BJ (cell line): ENCODE measurements around the gene DPYSL5. TPM values are rescaled to one million over a fixed set of nuclear protein-coding genes. Genes with fewer than 3 reads are reported as not detected.

Source experiments
- CTCF ChIA-PET: fragments of 350-600 bp; formaldehyde crosslinking; extraction: SDS; loops from one replicate; lab custom pipeline; 2021; ENCODE audit warnings: antibody characterized with exemption, inconsistent platforms; lab: Yijun Ruan, JAX
- POLR2A ChIA-PET: fragments of 300-600 bp; sonication (Branson Sonifier 250); formaldehyde crosslinking; extraction: SDS; loops from one replicate; lab custom pipeline; 2021; ENCODE audit warnings: antibody characterized with exemption; lab: Charles Lee
- DNase-seq: peaks from one replicate; pipeline ENCODE4 v3.0.0-alpha.2; 2011; ENCODE audit warnings: low read depth
- H3K27me3 ChIP-seq: 2 replicates; pipeline ENCODE4 v1.6.0; 2011; ENCODE audit warnings: low read length; ENCODE audit not compliant: control insufficient read depth, insufficient read depth
- H3K36me3 ChIP-seq: 2 replicates; pipeline ENCODE4 v1.5.1; 2011; ENCODE audit warnings: low read length; ENCODE audit not compliant: control insufficient read depth, insufficient read depth
- H3K4me3 ChIP-seq: 2 replicates; pipeline ENCODE4 v1.5.1; 2011; ENCODE audit warnings: low read depth, mild to moderate bottlenecking, control low read depth, low read length
- CTCF ChIP-seq: IDR thresholded peaks from 2 replicates; pipeline ENCODE4 v1.5.1; 2011; ENCODE audit warnings: low read depth, mild to moderate bottlenecking, control low read depth, inconsistent platforms, low read length, moderate library complexity; ENCODE audit not compliant: insufficient read depth
- polyA plus RNA-seq: library from polyadenylated mRNA; depleted of rRNA; stranded (reverse); fragments of >200 nt; gene quantifications from 2 replicates; pipeline ENCODE4 v1.2.3, GENCODE V29; 2011

DPYSL5 gene
- polyA plus RNA-seq, 1 experiment: not detected

- no peak for DNase-seq
- TF ChIP-seq CTCF: no peak
- Histone ChIP-seq H3K4me3 (no peak overlapping the region), H3K27me3 (peaks cover 33% of the 10 kb centered on the region), H3K36me3 (no peaks in the 10 kb centered on the region)
- ChIA-PET CTCF (interaction anchor here (0.9 to 7.2 kb wide), 3 partner anchors 10 to 119 kb away, joined by 4 to 154 read pairs (median 6); no protein-coding TSS in a partner anchor), POLR2A (no interaction called here)
Measured at GRCh38 chr2:26843041-26843440, 4.9 kb upstream of the DPYSL5 start.

- peaks cover 52% of the 10 kb centered on the region for H3K27me3 ChIP-seq
- no peak overlapping the region for H3K4me3 ChIP-seq
- DNase-seq: no peak
- no peaks in the 10 kb centered on the region for H3K36me3 ChIP-seq
- no peak for TF ChIP-seq CTCF
- ChIA-PET CTCF (interaction anchor here (1.0 to 7.2 kb wide), 21 partner anchors 11 to 458 kb away, joined by 3 to 154 read pairs (median 8); no protein-coding TSS in a partner anchor), POLR2A (no interaction called here)
Measured at GRCh38 chr2:26845021-26845420, 2.9 kb upstream of the DPYSL5 start.

- peak; percentile 83 for TF ChIP-seq CTCF
- POLR2A ChIA-PET: interaction anchor here (1.1 kb wide), 1 partner anchor 225 kb away, joined by 4 read pairs; the partner anchor contains the start of gene OST4
- DNase-seq: peak; percentile 6
- Histone ChIP-seq H3K36me3 (no peaks in the 10 kb centered on the region), H3K4me3 (no peak overlapping the region), H3K27me3 (peaks cover 58% of the 10 kb centered on the region)
- CTCF ChIA-PET: interaction anchor here (0.7 to 7.2 kb wide), 54 partner anchors 9 to 457 kb away, joined by 3 to 154 read pairs (median 5); no protein-coding TSS in a partner anchor
Measured at GRCh38 chr2:26846334-26847306, 1.3 kb upstream of the DPYSL5 start.

- POLR2A ChIA-PET: no interaction called here
Measured at GRCh38 chr2:26847307-26847654, 651 bp upstream of the DPYSL5 start.

More at GRCh38 chr2:26847307-26847654, 651 bp upstream of the DPYSL5 start:
- TF ChIP-seq CTCF: no peak
- Histone ChIP-seq H3K27me3 (peaks cover 58% of the 10 kb centered on the region), H3K4me3 (no peak overlapping the region), H3K36me3 (no peaks in the 10 kb centered on the region)
- DNase-seq: no peak
- CTCF ChIA-PET: interaction anchor here (1.0 to 7.2 kb wide), 19 partner anchors 8 to 232 kb away, joined by 3 to 154 read pairs (median 8); no protein-coding TSS in a partner anchor
